PC-3 (cell line): ENCODE measurements around the gene ATL1. TPM values are rescaled to one million over a fixed set of nuclear protein-coding genes. Genes with fewer than 3 reads are reported as not detected.
A peak's percentile ranks its signal among the peaks of the same experiment; 100 is the strongest.

Experiments
- ATAC-seq: fragments of 200-7000 bp; cut with Tn5 transposase; 2 replicates; pipeline ENCODE4 v1.9.1; 2020; ENCODE audit warnings: mild to moderate bottlenecking, moderate library complexity
- BruUV-seq: library from RNA; stranded (reverse); fragments of 400-500 nt; replicated peaks from 2 replicates; lab custom pipeline; 2021; lab: Mats Ljungman, UMichigan
- CTCF ChIA-PET: fragments of 300-600 bp; sonication (Branson Sonifier 250); formaldehyde crosslinking; loops from one replicate; lab custom pipeline; 2022; ENCODE audit warnings: antibody characterized with exemption; lab: Charles Lee
- POLR2A ChIA-PET: fragments of 300-600 bp; sonication (Branson Sonifier 250); formaldehyde crosslinking; loops from one replicate; lab custom pipeline; 2022; ENCODE audit warnings: antibody characterized with exemption; ENCODE audit not compliant: unreplicated experiment; lab: Charles Lee
- DNase-seq: peaks from one replicate; pipeline ENCODE4 v3.0.0-alpha.2; 2015
- H2AFZ ChIP-seq: fragments of 300-600 bp; sonication (generic); 2 replicates; pipeline ENCODE4 v1.6.0; 2016; ENCODE audit warnings: antibody characterized with exemption, low read length
- H3F3A ChIP-seq: fragments of 300-600 bp; sonication (generic); one replicate; pipeline ENCODE4 v1.6.0; 2017; ENCODE audit warnings: antibody characterized with exemption, low read length, control low read depth, mild to moderate bottlenecking; ENCODE audit not compliant: unreplicated experiment
- H3K27ac ChIP-seq: fragments of 300-600 bp; sonication (generic); 2 replicates; pipeline ENCODE4 v1.5.1; 2016; ENCODE audit warnings: mild to moderate bottlenecking, low read length
- H3K27me3 ChIP-seq: fragments of 300-600 bp; sonication (generic); 2 replicates; pipeline ENCODE4 v1.6.1; 2016; ENCODE audit warnings: low read length, mixed read lengths
- H3K36me3 ChIP-seq: fragments of 300-600 bp; sonication (generic); 2 replicates; pipeline ENCODE4 v1.6.1; 2016; ENCODE audit warnings: low read depth, mixed run types, low read length, mixed read lengths
- H3K4me1 ChIP-seq: fragments of 300-600 bp; sonication (generic); 2 replicates; pipeline ENCODE4 v1.5.1; 2016; ENCODE audit warnings: low read length; ENCODE audit not compliant: insufficient read depth
- H3K4me2 ChIP-seq: fragments of 300-600 bp; sonication (generic); 2 replicates; pipeline ENCODE4 v1.6.0; 2016; ENCODE audit warnings: low read length
- H3K4me3 ChIP-seq: fragments of 300-600 bp; sonication (generic); 2 replicates; pipeline ENCODE4 v1.5.1; 2016; ENCODE audit warnings: mild to moderate bottlenecking, low read length, mixed read lengths
- H3K79me2 ChIP-seq: fragments of 300-600 bp; sonication (generic); 2 replicates; pipeline ENCODE4 v1.6.1; 2017; ENCODE audit warnings: low read length, mixed read lengths
- H3K9ac ChIP-seq: fragments of 300-600 bp; sonication (generic); 2 replicates; pipeline ENCODE4 v1.6.0; 2016; ENCODE audit warnings: mild to moderate bottlenecking, low read length
- H3K9me2 ChIP-seq: fragments of 300-600 bp; sonication (generic); replicated peaks from 2 replicates; pipeline ENCODE4 v1.6.1; 2016; ENCODE audit warnings: mixed run types, low read length, mixed read lengths
- H3K9me3 ChIP-seq: fragments of 300-600 bp; sonication (generic); 2 replicates; pipeline ENCODE4 v1.6.1; 2016; ENCODE audit warnings: low read length, mixed read lengths
- H4K20me1 ChIP-seq: fragments of 300-600 bp; sonication (generic); 2 replicates; pipeline ENCODE4 v1.6.1; 2016; ENCODE audit warnings: low read length, mixed read lengths
- EZH2 ChIP-seq: fragments of 300-600 bp; sonication (generic); IDR thresholded peaks from one replicate; pipeline ENCODE4 v1.6.1; 2017; ENCODE audit warnings: antibody characterized with exemption, mild to moderate bottlenecking, low read length; ENCODE audit not compliant: unreplicated experiment
- EZH2phosphoT487 ChIP-seq: fragments of 300-600 bp; sonication (generic); IDR thresholded peaks from 2 replicates; pipeline ENCODE4 v1.6.1; 2018; ENCODE audit warnings: mild to moderate bottlenecking, antibody characterized with exemption, low read length, borderline replicate concordance
- intact Hi-C: fragments of 100-400 bp; cut with micrococcal nuclease; formaldehyde crosslinking; loops from 2 replicates; pipeline ENCODE4 v1.9.0; 2023
- total RNA-seq: library from RNA; depleted of rRNA; stranded (reverse); fragments of >200 nt; gene quantifications from 2 replicates; pipeline ENCODE4 v1.2.3, GENCODE V29; 2014
- TF ChIP-seq, protein P1 (sequence below): fragments of 300-600 bp; sonication (generic); conservative IDR thresholded peaks from 2 replicates; pipeline ENCODE4 v1.5.1; 2017; ENCODE audit warnings: antibody characterized with exemption, low read depth, mild to moderate bottlenecking, low read length

Gene ATL1
- total RNA-seq, 1 experiment from 2014 or later: 1.3 TPM

GRCh38 chr14:50676814-50677516 is 117.0 kb downstream of the ATL1 start:
- ChIA-PET POLR2A (interaction anchor here (0.5 to 1.4 kb wide), 6 partner anchors 9 to 282 kb away, joined by 3 to 6 read pairs (median 4); partner anchors contain the start of gene SAV1), CTCF (interaction anchor here (0.9 to 1.1 kb wide), 7 partner anchors 9 to 814 kb away, joined by 3 to 7 read pairs (median 5); partner anchors contain the start of gene SAV1)
- BruUV-seq: TSS peak; percentile 93
- no peaks in the 10 kb centered on the region for H3K36me3 ChIP-seq
- DNase-seq: no peak
- H3K9ac ChIP-seq: peak overlapping the region; percentile 32
- H3K27ac ChIP-seq: peak overlapping the region; percentile 80
- peak; percentile 27 for ATAC-seq
- H4K20me1 ChIP-seq: no peaks in the 10 kb centered on the region
- peak overlapping the region; percentile 54 for H3K4me3 ChIP-seq
- no peaks in the 10 kb centered on the region for H3K27me3 ChIP-seq
- peak overlapping the region; percentile 74 for H2AFZ ChIP-seq
- H3K9me3 ChIP-seq: no peaks in the 10 kb centered on the region
- H3K79me2 ChIP-seq: no peaks in the 10 kb centered on the region
- intact Hi-C loops: loop anchor here (1.0 to 5.0 kb wide), 4 partner anchors 35 to 185 kb away; no protein-coding TSS in a partner anchor
- H3K9me2 ChIP-seq: no peaks in the 10 kb centered on the region; the same call in 1 of the 2 replicates
- no peaks in the 10 kb centered on the region for H3F3A ChIP-seq
- H3K4me1 ChIP-seq: peaks cover 44% of the 10 kb centered on the region
- H3K4me2 ChIP-seq: peak overlapping the region; percentile 77
- TF ChIP-seq EZH2phosphoT487 (no peak), EZH2 (no peak)
- TF ChIP-seq, protein P1, sequence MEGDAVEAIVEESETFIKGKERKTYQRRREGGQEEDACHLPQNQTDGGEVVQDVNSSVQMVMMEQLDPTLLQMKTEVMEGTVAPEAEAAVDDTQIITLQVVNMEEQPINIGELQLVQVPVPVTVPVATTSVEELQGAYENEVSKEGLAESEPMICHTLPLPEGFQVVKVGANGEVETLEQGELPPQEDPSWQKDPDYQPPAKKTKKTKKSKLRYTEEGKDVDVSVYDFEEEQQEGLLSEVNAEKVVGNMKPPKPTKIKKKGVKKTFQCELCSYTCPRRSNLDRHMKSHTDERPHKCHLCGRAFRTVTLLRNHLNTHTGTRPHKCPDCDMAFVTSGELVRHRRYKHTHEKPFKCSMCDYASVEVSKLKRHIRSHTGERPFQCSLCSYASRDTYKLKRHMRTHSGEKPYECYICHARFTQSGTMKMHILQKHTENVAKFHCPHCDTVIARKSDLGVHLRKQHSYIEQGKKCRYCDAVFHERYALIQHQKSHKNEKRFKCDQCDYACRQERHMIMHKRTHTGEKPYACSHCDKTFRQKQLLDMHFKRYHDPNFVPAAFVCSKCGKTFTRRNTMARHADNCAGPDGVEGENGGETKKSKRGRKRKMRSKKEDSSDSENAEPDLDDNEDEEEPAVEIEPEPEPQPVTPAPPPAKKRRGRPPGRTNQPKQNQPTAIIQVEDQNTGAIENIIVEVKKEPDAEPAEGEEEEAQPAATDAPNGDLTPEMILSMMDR: no peak

DNA sequence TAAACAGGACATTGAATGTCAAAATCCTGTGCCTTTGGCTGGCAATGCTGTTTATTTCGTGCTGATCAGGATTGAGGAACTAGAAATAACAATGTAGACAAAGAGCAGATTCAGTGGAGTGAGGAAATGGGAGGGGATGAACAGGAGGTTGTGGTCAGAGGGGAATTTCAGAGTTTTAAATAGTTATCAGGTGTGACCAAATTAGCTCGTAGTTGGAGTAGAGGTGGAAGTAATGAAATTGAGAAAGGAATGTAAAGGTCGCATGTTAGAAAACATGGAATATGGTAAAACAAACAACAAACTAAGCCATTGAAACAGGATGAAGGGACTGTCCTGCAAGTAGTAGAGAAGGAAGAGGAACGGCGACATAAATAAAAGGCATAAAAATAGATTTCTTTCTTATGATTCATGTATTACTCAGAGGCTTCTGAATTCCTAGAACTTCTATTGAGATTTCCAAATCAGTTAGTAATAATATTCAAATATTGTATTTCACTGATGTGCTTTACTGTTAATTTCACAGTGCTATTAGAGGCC is 117.7 kb downstream of the ATL1 start:
- Histone ChIP-seq H3K9me2 (no peaks in the 10 kb centered on the region; the same call in 1 of the 2 replicates), H4K20me1 (no peaks in the 10 kb centered on the region), H3K79me2 (no peaks in the 10 kb centered on the region), H3K4me2 (peak overlapping the region; percentile 77), H3K4me1 (peaks cover 44% of the 10 kb centered on the region), H3K9me3 (no peaks in the 10 kb centered on the region), H3K9ac (peak overlapping the region; percentile 32), H2AFZ (peak overlapping the region; percentile 74), H3F3A (no peaks in the 10 kb centered on the region), H3K36me3 (no peaks in the 10 kb centered on the region), H3K4me3 (peak overlapping the region; percentile 54), H3K27ac (peak overlapping the region; percentile 80), H3K27me3 (no peaks in the 10 kb centered on the region)
- intact Hi-C loops: loop anchor here (1.0 to 5.0 kb wide), 4 partner anchors 35 to 185 kb away; no protein-coding TSS in a partner anchor
- BruUV-seq: TSS peak; percentile 23
- peak; percentile 88 for DNase-seq
- TF ChIP-seq, protein P1: no peak
- no peak for TF ChIP-seq EZH2
- no peak for TF ChIP-seq EZH2phosphoT487
- ATAC-seq: peak; percentile 91
- ChIA-PET CTCF (interaction anchor here (0.9 to 1.1 kb wide), 7 partner anchors 9 to 815 kb away, joined by 3 to 7 read pairs (median 5); partner anchors contain the start of gene SAV1), POLR2A (interaction anchor here (0.6 to 1.4 kb wide), 4 partner anchors 9 to 282 kb away, joined by 3 to 6 read pairs (median 4); partner anchors contain the start of gene SAV1)
